HCT116 (cell line): ENCODE measurements around the gene IKZF3.

Experiments
- EZH2phosphoT487 ChIP-seq: fragments of 200-600 bp; IDR thresholded peaks from 2 replicates; pipeline ENCODE4 v1.6.1; 2018; ENCODE audit warnings: antibody characterized with exemption, borderline replicate concordance
- JUND ChIP-seq: IDR thresholded peaks from 2 replicates; pipeline ENCODE4 v1.6.1; 2012
- POLR2A ChIP-seq: IDR thresholded peaks from 2 replicates; pipeline ENCODE4 v1.7.0; 2011; ENCODE audit warnings: borderline replicate concordance; ENCODE audit not compliant: insufficient read depth, insufficient read length; ENCODE audit errors: extremely low read depth
- POLR2AphosphoS5 ChIP-seq: IDR thresholded peaks from 2 replicates; pipeline ENCODE4 v1.6.1; 2011; ENCODE audit warnings: mild to moderate bottlenecking, low read depth, low read length, moderate library complexity
- YY1 ChIP-seq: IDR thresholded peaks from 2 replicates; pipeline ENCODE4 v1.6.1; 2011; ENCODE audit warnings: low read length, low read depth, moderate library complexity, mild to moderate bottlenecking; ENCODE audit not compliant: insufficient replicate concordance; ENCODE audit errors: extremely low read depth
- TF ChIP-seq, protein P1 (sequence below), 3 experiments: fragments of 200-600 bp in 1 of 3; sonication (generic) in 1 of 3; IDR thresholded peaks in 2 of 3; conservative IDR thresholded peaks in 1 of 3; 2 replicates each; pipeline ENCODE4 v1.5.1; 2012 to 2017; ENCODE audit warnings: low read depth in 2 of 3, low read length in 2 of 3, antibody characterized with exemption in 1 of 3, borderline replicate concordance in 1 of 3, control low read depth in 1 of 3, mild to moderate bottlenecking in 1 of 3, mixed read lengths in 1 of 3, mixed run types in 1 of 3, moderate library complexity in 1 of 3; ENCODE audit not compliant: insufficient read depth in 1 of 3

- TF ChIP-seq POLR2A, result no peak
- TF ChIP-seq EZH2phosphoT487, result no peak
- TF ChIP-seq, protein P1, sequence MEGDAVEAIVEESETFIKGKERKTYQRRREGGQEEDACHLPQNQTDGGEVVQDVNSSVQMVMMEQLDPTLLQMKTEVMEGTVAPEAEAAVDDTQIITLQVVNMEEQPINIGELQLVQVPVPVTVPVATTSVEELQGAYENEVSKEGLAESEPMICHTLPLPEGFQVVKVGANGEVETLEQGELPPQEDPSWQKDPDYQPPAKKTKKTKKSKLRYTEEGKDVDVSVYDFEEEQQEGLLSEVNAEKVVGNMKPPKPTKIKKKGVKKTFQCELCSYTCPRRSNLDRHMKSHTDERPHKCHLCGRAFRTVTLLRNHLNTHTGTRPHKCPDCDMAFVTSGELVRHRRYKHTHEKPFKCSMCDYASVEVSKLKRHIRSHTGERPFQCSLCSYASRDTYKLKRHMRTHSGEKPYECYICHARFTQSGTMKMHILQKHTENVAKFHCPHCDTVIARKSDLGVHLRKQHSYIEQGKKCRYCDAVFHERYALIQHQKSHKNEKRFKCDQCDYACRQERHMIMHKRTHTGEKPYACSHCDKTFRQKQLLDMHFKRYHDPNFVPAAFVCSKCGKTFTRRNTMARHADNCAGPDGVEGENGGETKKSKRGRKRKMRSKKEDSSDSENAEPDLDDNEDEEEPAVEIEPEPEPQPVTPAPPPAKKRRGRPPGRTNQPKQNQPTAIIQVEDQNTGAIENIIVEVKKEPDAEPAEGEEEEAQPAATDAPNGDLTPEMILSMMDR (IDR thresholded peaks at IDR 0.05 in 2 of 3, conservative IDR thresholded peaks at IDR 0.05 in 1 of 3; ENCODE audit: borderline replicate concordance in 1 of 3, insufficient read depth in 1 of 3, low read depth in 2 of 3, low read length in 2 of 3), result no peak
- no peak; the same call in 1 of the 2 replicates for TF ChIP-seq POLR2AphosphoS5
- no peak for TF ChIP-seq YY1
- TF ChIP-seq JUND, result no peak
These were observed 124.2 kb downstream of the IKZF3 start for GRCh38 chr17:39739885-39740356.
